RWPE1 (cell line): ENCODE measurements around the gene OR6N2.

Experiments used
- CTCF ChIA-PET: fragments of 350-600 bp; sonication (Branson Sonifier 250); formaldehyde crosslinking; extraction: SDS; loops from one replicate; lab custom pipeline; 2021; lab: Yijun Ruan, JAX
- POLR2A ChIA-PET: fragments of 400-600 bp; formaldehyde crosslinking; extraction: SDS; loops from one replicate; lab custom pipeline; 2020; ENCODE audit warnings: antibody characterized with exemption; ENCODE audit not compliant: low non-redundant PET; lab: Yijun Ruan, JAX
- DNase-seq: peaks from one replicate; pipeline ENCODE4 v3.0.0; 2012; ENCODE audit warnings: low spot score
- H3K27ac ChIP-seq: fragments of 450-650 bp; 2 replicates; pipeline ENCODE4 v1.5.1; 2017
- CTCF ChIP-seq: fragments of 450-650 bp; conservative IDR thresholded peaks from 2 replicates; pipeline ENCODE4 v1.5.1; 2017; ENCODE audit warnings: low read depth, mild to moderate bottlenecking

Gene OR6N2

DNA sequence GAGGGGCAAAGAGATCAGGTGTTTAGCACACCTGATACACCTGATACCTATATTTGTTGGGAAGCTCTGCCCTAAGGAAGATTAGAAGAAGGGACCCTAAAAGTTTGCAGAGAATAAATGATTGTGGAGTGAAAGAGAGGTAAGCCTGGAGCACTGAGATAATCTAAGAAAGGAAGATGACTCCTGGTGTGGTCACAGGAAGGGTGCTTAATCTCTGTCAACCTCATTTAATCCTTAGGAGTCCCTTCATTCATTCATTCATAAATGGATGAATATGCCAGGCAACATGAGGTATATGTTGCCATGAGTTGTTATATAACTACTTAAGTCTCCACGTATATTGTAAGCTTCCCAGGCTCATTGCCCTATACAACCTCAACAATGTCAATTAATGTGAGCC is 34.0 kb upstream of the OR6N2 start:
- DNase-seq, result no peak
- TF ChIP-seq CTCF, result no peak
- POLR2A ChIA-PET, result no interaction called here
- CTCF ChIA-PET, result no interaction called here
- no peak overlapping the region for H3K27ac ChIP-seq

DNA sequence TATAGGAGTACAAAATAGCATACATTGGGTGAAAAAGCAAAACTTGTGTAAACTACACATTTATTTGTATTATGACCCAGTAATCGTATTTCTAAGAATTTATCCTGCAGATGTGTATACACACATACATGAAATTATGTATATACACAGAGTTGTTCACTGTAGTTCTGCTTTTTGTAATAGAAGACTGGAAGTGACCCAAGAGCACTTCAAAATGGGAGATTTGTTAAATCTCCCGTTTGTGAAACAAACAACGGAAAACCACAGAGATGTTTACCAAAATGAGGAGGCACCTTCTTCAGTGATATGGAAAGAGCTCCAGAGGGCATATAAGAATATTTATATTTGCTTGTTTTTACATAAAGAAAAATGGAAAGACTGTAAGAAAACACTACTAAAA is 32.2 kb upstream of the OR6N2 start:
- POLR2A ChIA-PET, result no interaction called here
- CTCF ChIA-PET, result no interaction called here
- no peak overlapping the region for H3K27ac ChIP-seq
- no peak for DNase-seq
- TF ChIP-seq CTCF, result no peak

GRCh38 chr1:158812336-158812735 is 31.3 kb upstream of the OR6N2 start:
- TF ChIP-seq CTCF, result no peak
- H3K27ac ChIP-seq, result no peak overlapping the region
- POLR2A ChIA-PET, result no interaction called here
- CTCF ChIA-PET, result no interaction called here
- no peak for DNase-seq

DNA sequence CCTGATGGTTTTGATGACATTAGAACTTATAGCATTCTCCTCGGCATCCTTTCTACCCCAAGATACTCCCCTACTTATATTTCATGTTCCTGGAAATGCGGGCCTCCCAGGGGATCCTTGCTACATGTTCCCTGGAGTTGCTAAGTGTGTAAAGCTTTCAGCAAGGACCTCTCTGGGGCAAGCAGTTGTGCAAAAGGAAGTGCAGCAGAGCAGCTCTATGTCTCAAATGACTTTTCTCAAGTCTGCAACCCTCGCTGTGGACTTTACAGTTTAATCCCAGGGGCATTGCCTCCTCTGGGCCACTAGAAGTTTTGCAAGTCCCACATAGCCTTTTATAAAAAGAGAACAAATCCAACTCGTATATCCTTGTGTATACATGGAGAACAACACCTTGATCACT is 29.3 kb upstream of the OR6N2 start:
- TF ChIP-seq CTCF, result no peak
- POLR2A ChIA-PET, result no interaction called here
- no peak overlapping the region for H3K27ac ChIP-seq
- DNase-seq, result no peak
- CTCF ChIA-PET, result no interaction called here

DNA sequence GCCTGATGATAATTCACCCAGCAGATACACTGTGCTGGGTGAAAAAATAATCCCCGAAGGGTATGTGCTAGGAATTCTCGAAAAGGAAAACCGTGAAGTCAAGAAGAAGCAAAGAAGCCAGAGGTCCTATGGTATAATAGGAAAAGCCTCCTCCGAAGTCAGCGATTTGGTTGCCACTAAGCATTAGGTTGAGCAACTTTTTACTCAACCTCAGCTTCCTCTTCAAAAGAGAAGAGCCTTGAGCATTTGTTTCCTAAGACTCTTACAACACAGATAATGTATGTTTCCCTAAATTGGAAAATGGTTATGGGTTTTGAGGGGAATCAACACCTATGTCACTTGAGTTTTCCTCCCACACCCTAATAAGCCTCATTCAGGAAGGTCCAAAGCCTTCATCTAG is 28.9 kb upstream of the OR6N2 start:
- no peak overlapping the region for H3K27ac ChIP-seq
- no peak for DNase-seq
- TF ChIP-seq CTCF, result no peak
- ChIA-PET POLR2A (no interaction called here), CTCF (no interaction called here)

GRCh38 chr1:158809256-158809655 is 28.3 kb upstream of the OR6N2 start:
- CTCF ChIA-PET, result no interaction called here
- H3K27ac ChIP-seq, result no peak overlapping the region
- TF ChIP-seq CTCF, result no peak
- no peak for DNase-seq
- POLR2A ChIA-PET, result no interaction called here
